22Rv1 (cell line): ENCODE measurements around the gene IL36A.

ENCODE experiments used
- ZFX ChIP-seq: fragments of 450-650 bp; IDR thresholded peaks from 2 replicates; pipeline ENCODE4 v1.6.1; 2017; ENCODE audit warnings: antibody characterized with exemption, borderline replicate concordance
- TF ChIP-seq, protein P1 (sequence below): fragments of 450-650 bp; IDR thresholded peaks from 2 replicates; pipeline ENCODE4 v1.5.1; 2017; ENCODE audit warnings: mild to moderate bottlenecking

DNA sequence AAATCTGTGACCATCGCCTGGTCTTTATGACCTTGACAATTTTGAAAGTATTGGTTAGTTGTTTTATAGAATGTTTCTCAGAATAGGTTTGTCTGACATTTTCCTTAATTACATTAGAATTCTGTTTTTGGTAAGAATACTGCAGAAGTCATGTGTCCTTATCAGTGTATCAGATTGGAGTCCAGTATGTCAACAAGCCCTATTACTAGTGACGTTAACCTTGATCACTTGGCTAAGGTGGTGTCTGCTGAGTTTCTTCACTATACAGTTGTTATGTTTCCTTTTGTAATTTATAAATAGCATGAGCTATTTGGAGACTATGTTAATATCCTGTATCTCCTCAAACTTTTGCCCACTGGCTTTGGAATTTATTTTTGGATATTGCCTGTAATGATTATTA lies 38.2 kb upstream of the IL36A start:
- TF ChIP-seq, protein P1, sequence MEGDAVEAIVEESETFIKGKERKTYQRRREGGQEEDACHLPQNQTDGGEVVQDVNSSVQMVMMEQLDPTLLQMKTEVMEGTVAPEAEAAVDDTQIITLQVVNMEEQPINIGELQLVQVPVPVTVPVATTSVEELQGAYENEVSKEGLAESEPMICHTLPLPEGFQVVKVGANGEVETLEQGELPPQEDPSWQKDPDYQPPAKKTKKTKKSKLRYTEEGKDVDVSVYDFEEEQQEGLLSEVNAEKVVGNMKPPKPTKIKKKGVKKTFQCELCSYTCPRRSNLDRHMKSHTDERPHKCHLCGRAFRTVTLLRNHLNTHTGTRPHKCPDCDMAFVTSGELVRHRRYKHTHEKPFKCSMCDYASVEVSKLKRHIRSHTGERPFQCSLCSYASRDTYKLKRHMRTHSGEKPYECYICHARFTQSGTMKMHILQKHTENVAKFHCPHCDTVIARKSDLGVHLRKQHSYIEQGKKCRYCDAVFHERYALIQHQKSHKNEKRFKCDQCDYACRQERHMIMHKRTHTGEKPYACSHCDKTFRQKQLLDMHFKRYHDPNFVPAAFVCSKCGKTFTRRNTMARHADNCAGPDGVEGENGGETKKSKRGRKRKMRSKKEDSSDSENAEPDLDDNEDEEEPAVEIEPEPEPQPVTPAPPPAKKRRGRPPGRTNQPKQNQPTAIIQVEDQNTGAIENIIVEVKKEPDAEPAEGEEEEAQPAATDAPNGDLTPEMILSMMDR = no peak
- TF ChIP-seq ZFX = no peak
